ENCODE data around the gene CDH19.

CDH19 gene

GRCh38 chr18:66557091-66557490 is 46.8 kb downstream of the CDH19 start:
- DNase-seq (ENCODE audit: low read depth) = no peak
- no peak overlapping the region for H3K4me3 ChIP-seq (ENCODE audit: control insufficient read depth, low read depth, low read length)
- no peak for TF ChIP-seq CTCF (conservative IDR thresholded peaks at IDR 0.05; ENCODE audit: control insufficient read depth, insufficient read depth, low read depth, low read length)

GRCh38 chr18:66555585-66555984 is 48.3 kb downstream of the CDH19 start:
- no peak for TF ChIP-seq CTCF (conservative IDR thresholded peaks at IDR 0.05; ENCODE audit: control insufficient read depth, insufficient read depth, low read depth, low read length)
- DNase-seq (ENCODE audit: low read depth) = no peak
- H3K4me3 ChIP-seq (ENCODE audit: control insufficient read depth, low read depth, low read length) = no peak overlapping the region

- no peak overlapping the region for H3K4me3 ChIP-seq (ENCODE audit: control insufficient read depth, low read depth, low read length)
- DNase-seq (ENCODE audit: low read depth) = no peak
- no peak for TF ChIP-seq CTCF (conservative IDR thresholded peaks at IDR 0.05; ENCODE audit: control insufficient read depth, insufficient read depth, low read depth, low read length)
These were observed 50.1 kb downstream of the CDH19 start for GRCh38 chr18:66553824-66554223.

GRCh38 chr18:66550366-66550765 is 53.5 kb downstream of the CDH19 start:
- DNase-seq (ENCODE audit: low read depth) = no peak
- H3K4me3 ChIP-seq (ENCODE audit: control insufficient read depth, low read depth, low read length) = no peak overlapping the region
- TF ChIP-seq CTCF (conservative IDR thresholded peaks at IDR 0.05; ENCODE audit: control insufficient read depth, insufficient read depth, low read depth, low read length) = no peak

- DNase-seq (ENCODE audit: low read depth) = no peak
- no peak overlapping the region for H3K4me3 ChIP-seq (ENCODE audit: control insufficient read depth, low read depth, low read length)
- TF ChIP-seq CTCF (conservative IDR thresholded peaks at IDR 0.05; ENCODE audit: control insufficient read depth, insufficient read depth, low read depth, low read length) = no peak
These were observed 55.1 kb downstream of the CDH19 start for GRCh38 chr18:66548747-66549146.

- DNase-seq (ENCODE audit: low read depth) = no peak
- no peak overlapping the region for H3K4me3 ChIP-seq (ENCODE audit: control insufficient read depth, low read depth, low read length)
- TF ChIP-seq CTCF (conservative IDR thresholded peaks at IDR 0.05; ENCODE audit: control insufficient read depth, insufficient read depth, low read depth, low read length) = no peak
These were observed 69.8 kb downstream of the CDH19 start for GRCh38 chr18:66534110-66534509.

GRCh38 chr18:66533693-66534092 is 70.2 kb downstream of the CDH19 start:
- no peak for DNase-seq (ENCODE audit: low read depth)
- H3K4me3 ChIP-seq (ENCODE audit: control insufficient read depth, low read depth, low read length) = no peak overlapping the region
- no peak for TF ChIP-seq CTCF (conservative IDR thresholded peaks at IDR 0.05; ENCODE audit: control insufficient read depth, insufficient read depth, low read depth, low read length)
